HepG2 (cell line): ENCODE data around the gene SEPTIN10. TPM values are rescaled to one million over a fixed set of nuclear protein-coding genes. Genes with fewer than 3 reads are reported as not detected.
A peak's percentile ranks its signal among the peaks of the same experiment; 100 is the strongest.

Experiments
- AHR ChIP-seq: IDR thresholded peaks from 2 replicates; pipeline ENCODE4 v1.6.1; 2018; ENCODE audit warnings: missing genetic modification reagents, missing compliant biosample characterization
- DPF2 ChIP-seq: sonication (generic); formaldehyde crosslinking; IDR thresholded peaks from 2 replicates; pipeline ENCODE4 v1.4.0; 2020; ENCODE audit warnings: mild to moderate bottlenecking, low read depth, missing genetic modification reagents, borderline replicate concordance
- IRX3 ChIP-seq: sonication (generic); formaldehyde crosslinking; IDR thresholded peaks from 2 replicates; pipeline ENCODE4 v1.8.1; 2023; ENCODE audit warnings: mild to moderate bottlenecking, low read depth, missing genetic modification reagents, borderline replicate concordance
- KAT7 ChIP-seq: IDR thresholded peaks from 2 replicates; pipeline ENCODE4 v1.6.1; 2018; ENCODE audit warnings: borderline replicate concordance, missing compliant biosample characterization
- KDM4B ChIP-seq: sonication (generic); formaldehyde crosslinking; IDR thresholded peaks from 2 replicates; pipeline ENCODE4 v1.4.0; 2020; ENCODE audit warnings: missing genetic modification reagents
- KLF6 ChIP-seq: IDR thresholded peaks from 2 replicates; pipeline ENCODE4 v1.8.0; 2016; ENCODE audit warnings: missing biosample characterization, missing genetic modification reagents
- MTF1 ChIP-seq: sonication (generic); formaldehyde crosslinking; IDR thresholded peaks from 2 replicates; pipeline ENCODE4 v1.5.0; 2020; ENCODE audit warnings: missing genetic modification reagents
- NFE2 ChIP-seq: sonication (generic); formaldehyde crosslinking; IDR thresholded peaks from 2 replicates; pipeline ENCODE4 v1.4.0; 2020; ENCODE audit warnings: missing genetic modification reagents
- NRL ChIP-seq: sonication (generic); formaldehyde crosslinking; IDR thresholded peaks from 2 replicates; pipeline ENCODE4 v1.5.0; 2020; ENCODE audit warnings: missing genetic modification reagents, mild to moderate bottlenecking, moderate library complexity, borderline replicate concordance
- SMAD1 ChIP-seq: sonication (generic); formaldehyde crosslinking; IDR thresholded peaks from 2 replicates; pipeline ENCODE4 v1.4.0; 2020; ENCODE audit warnings: missing genetic modification reagents, low read depth, mild to moderate bottlenecking, borderline replicate concordance
- TEF ChIP-seq: sonication (generic); formaldehyde crosslinking; IDR thresholded peaks from 2 replicates; pipeline ENCODE4 v1.5.0; 2020; ENCODE audit warnings: missing genetic modification reagents
- THAP7 ChIP-seq: sonication (generic); formaldehyde crosslinking; IDR thresholded peaks from 2 replicates; pipeline ENCODE4 v1.8.1; 2023; ENCODE audit warnings: mild to moderate bottlenecking, missing genetic modification reagents
- TMF1 ChIP-seq: sonication (generic); formaldehyde crosslinking; IDR thresholded peaks from 2 replicates; pipeline ENCODE4 v1.8.1; 2022; ENCODE audit warnings: low read depth, missing genetic modification reagents
- ZC3H4 ChIP-seq: sonication (generic); formaldehyde crosslinking; IDR thresholded peaks from 2 replicates; pipeline ENCODE4 v1.4.0; 2020; ENCODE audit warnings: missing genetic modification reagents, borderline replicate concordance
- ZNF12 ChIP-seq: sonication (generic); formaldehyde crosslinking; IDR thresholded peaks from 2 replicates; pipeline ENCODE4 v1.5.0; 2020; ENCODE audit warnings: missing genetic modification reagents
- ZNF713 ChIP-seq: sonication (generic); formaldehyde crosslinking; IDR thresholded peaks from 2 replicates; pipeline ENCODE4 v1.4.0; 2020; ENCODE audit warnings: mild to moderate bottlenecking, missing genetic modification reagents
- ZNF766 ChIP-seq: sonication (generic); formaldehyde crosslinking; IDR thresholded peaks from 2 replicates; pipeline ENCODE4 v1.5.0; 2020; ENCODE audit warnings: missing genetic modification reagents, borderline replicate concordance
- polyA plus RNA-seq, 8 experiments: library from polyadenylated mRNA; depleted of rRNA in 3 of 8; stranded (reverse) in 7 of 8; unstranded in 1 of 8; fragments of >200 nt; fragmentation: Illumina TruSeq in 4 of 8; extraction: Trizol in 4 of 8; gene quantifications; 2 replicates each; pipeline versions ENCODE4 v1.2.1 to v1.2.3, GENCODE V29; 2011 to 2016; ENCODE audit warnings: low read depth in 4 of 8, missing spikeins in 1 of 8, mixed read lengths in 1 of 8; ENCODE audit not compliant: insufficient read depth in 1 of 8
- total RNA-seq, 5 experiments: library from RNA; depleted of rRNA; stranded (reverse); fragments of >200 nt; fragmentation: Illumina TruSeq; extraction: Trizol; gene quantifications; 2 replicates each; pipeline ENCODE4 v1.2.3, GENCODE V29; 2016; ENCODE audit warnings: low read depth in 1 of 5
- TF ChIP-seq, protein P1 (sequence below): sonication (generic); formaldehyde crosslinking; IDR thresholded peaks from 2 replicates; pipeline ENCODE4 v1.5.1; 2020; ENCODE audit warnings: mild to moderate bottlenecking, missing genetic modification reagents, borderline replicate concordance
- TF ChIP-seq, protein P2 (sequence below), 2 experiments: fragments of 450-650 bp in 1 of 2; sonication (generic) in 1 of 2; formaldehyde crosslinking; IDR thresholded peaks; 2 replicates each; pipeline versions ENCODE4 v1.5.0 to v1.8.0; 2020 to 2022; ENCODE audit warnings: mild to moderate bottlenecking in 1 of 2, missing genetic modification reagents in 1 of 2

The SEPTIN10 gene
- total and polyA plus RNA-seq, 2 of the 13 experiments (the other 11 are each of a cell fraction or from before 2014, with no cell fraction given) = 45.8 to 67.5 TPM

- TF ChIP-seq, protein P1, sequence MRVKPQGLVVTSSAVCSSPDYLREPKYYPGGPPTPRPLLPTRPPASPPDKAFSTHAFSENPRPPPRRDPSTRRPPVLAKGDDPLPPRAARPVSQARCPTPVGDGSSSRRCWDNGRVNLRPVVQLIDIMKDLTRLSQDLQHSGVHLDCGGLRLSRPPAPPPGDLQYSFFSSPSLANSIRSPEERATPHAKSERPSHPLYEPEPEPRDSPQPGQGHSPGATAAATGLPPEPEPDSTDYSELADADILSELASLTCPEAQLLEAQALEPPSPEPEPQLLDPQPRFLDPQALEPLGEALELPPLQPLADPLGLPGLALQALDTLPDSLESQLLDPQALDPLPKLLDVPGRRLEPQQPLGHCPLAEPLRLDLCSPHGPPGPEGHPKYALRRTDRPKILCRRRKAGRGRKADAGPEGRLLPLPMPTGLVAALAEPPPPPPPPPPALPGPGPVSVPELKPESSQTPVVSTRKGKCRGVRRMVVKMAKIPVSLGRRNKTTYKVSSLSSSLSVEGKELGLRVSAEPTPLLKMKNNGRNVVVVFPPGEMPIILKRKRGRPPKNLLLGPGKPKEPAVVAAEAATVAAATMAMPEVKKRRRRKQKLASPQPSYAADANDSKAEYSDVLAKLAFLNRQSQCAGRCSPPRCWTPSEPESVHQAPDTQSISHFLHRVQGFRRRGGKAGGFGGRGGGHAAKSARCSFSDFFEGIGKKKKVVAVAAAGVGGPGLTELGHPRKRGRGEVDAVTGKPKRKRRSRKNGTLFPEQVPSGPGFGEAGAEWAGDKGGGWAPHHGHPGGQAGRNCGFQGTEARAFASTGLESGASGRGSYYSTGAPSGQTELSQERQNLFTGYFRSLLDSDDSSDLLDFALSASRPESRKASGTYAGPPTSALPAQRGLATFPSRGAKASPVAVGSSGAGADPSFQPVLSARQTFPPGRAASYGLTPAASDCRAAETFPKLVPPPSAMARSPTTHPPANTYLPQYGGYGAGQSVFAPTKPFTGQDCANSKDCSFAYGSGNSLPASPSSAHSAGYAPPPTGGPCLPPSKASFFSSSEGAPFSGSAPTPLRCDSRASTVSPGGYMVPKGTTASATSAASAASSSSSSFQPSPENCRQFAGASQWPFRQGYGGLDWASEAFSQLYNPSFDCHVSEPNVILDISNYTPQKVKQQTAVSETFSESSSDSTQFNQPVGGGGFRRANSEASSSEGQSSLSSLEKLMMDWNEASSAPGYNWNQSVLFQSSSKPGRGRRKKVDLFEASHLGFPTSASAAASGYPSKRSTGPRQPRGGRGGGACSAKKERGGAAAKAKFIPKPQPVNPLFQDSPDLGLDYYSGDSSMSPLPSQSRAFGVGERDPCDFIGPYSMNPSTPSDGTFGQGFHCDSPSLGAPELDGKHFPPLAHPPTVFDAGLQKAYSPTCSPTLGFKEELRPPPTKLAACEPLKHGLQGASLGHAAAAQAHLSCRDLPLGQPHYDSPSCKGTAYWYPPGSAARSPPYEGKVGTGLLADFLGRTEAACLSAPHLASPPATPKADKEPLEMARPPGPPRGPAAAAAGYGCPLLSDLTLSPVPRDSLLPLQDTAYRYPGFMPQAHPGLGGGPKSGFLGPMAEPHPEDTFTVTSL (CRISPR knock-in tag) = peak; percentile 100
- TF ChIP-seq THAP7 (CRISPR knock-in tag) (peak; percentile 64; the same call in 1 of the 2 replicates), TMF1 (CRISPR knock-in tag) (no peak), IRX3 (CRISPR knock-in tag) (no peak), MTF1 (CRISPR knock-in tag) (peak; percentile 86; the same call in 1 of the 2 replicates), KAT7 (peak; percentile 75; the same call in 1 of the 2 replicates), TEF (no peak), DPF2 (CRISPR knock-in tag) (peak; percentile 99; the same call in 1 of the 2 replicates), SMAD1 (CRISPR knock-in tag) (peak; percentile 93), KLF6 (CRISPR knock-in tag) (peak; percentile 79), ZNF713 (no peak), ZNF766 (CRISPR knock-in tag) (peak; percentile 84), ZC3H4 (CRISPR knock-in tag) (no peak), KDM4B (CRISPR knock-in tag) (peak; percentile 83), NRL (CRISPR knock-in tag) (peak; percentile 79; the same call in 1 of the 2 replicates), ZNF12 (CRISPR knock-in tag) (peak; percentile 81), NFE2 (CRISPR knock-in tag) (no peak), AHR (peak; percentile 81; the same call in 1 of the 2 replicates)
- TF ChIP-seq, protein P2, sequence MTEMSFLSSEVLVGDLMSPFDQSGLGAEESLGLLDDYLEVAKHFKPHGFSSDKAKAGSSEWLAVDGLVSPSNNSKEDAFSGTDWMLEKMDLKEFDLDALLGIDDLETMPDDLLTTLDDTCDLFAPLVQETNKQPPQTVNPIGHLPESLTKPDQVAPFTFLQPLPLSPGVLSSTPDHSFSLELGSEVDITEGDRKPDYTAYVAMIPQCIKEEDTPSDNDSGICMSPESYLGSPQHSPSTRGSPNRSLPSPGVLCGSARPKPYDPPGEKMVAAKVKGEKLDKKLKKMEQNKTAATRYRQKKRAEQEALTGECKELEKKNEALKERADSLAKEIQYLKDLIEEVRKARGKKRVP (CRISPR knock-in tag; IDR thresholded peaks at IDR 0.05) = peak in 1 of 2 experiments; percentile 81; a peak in 1 of 4 replicates
Measured at GRCh38 chr2:109644571-109645275, 31.0 kb upstream of the SEPTIN10 start (continued).
